ENCODE measurements around the gene TMEM131.

TMEM131 gene

GRCh38 chr2:98020992-98021713 lies 25.4 kb upstream of the TMEM131 start:
- no peak overlapping the region for H3K27ac ChIP-seq (ENCODE audit: low read length)
- H3K27me3 ChIP-seq (ENCODE audit: control insufficient read depth, insufficient read depth, low read length) = no peaks in the 10 kb centered on the region
- DNase-seq (ENCODE audit: low read depth, low spot score) = no peak
- H3K36me3 ChIP-seq (ENCODE audit: control insufficient read depth, insufficient read depth, low read length) = no peaks in the 10 kb centered on the region
- no peak overlapping the region for H3K4me3 ChIP-seq (ENCODE audit: low read length)
- no CpG with 5 or more reads among the region's 11 CpGs for WGBS (ENCODE audit: insufficient coverage, insufficient read length)
- no peaks in the 10 kb centered on the region for H3K4me1 ChIP-seq (ENCODE audit: control insufficient read depth, insufficient read depth, low read length)
- H3K9me3 ChIP-seq (ENCODE audit: control insufficient read depth, insufficient read depth, low read length) = no peaks in the 10 kb centered on the region

GRCh38 chr2:98020516-98020915 lies 24.8 kb upstream of the TMEM131 start:
- H3K27me3 ChIP-seq (ENCODE audit: control insufficient read depth, insufficient read depth, low read length) = no peaks in the 10 kb centered on the region
- H3K4me3 ChIP-seq (ENCODE audit: low read length) = no peak overlapping the region
- H3K9me3 ChIP-seq (ENCODE audit: control insufficient read depth, insufficient read depth, low read length) = no peaks in the 10 kb centered on the region
- DNase-seq (ENCODE audit: low read depth, low spot score) = no peak
- no peak overlapping the region for H3K27ac ChIP-seq (ENCODE audit: low read length)
- no peaks in the 10 kb centered on the region for H3K4me1 ChIP-seq (ENCODE audit: control insufficient read depth, insufficient read depth, low read length)
- no CpG with 5 or more reads among the region's 6 CpGs for WGBS (ENCODE audit: insufficient coverage, insufficient read length)
- no peaks in the 10 kb centered on the region for H3K36me3 ChIP-seq (ENCODE audit: control insufficient read depth, insufficient read depth, low read length)

GRCh38 chr2:98016908-98017670 lies 21.3 kb upstream of the TMEM131 start:
- no peak overlapping the region for H3K4me3 ChIP-seq (ENCODE audit: low read length)
- DNase-seq (ENCODE audit: low read depth, low spot score) = no peak
- no peaks in the 10 kb centered on the region for H3K36me3 ChIP-seq (ENCODE audit: control insufficient read depth, insufficient read depth, low read length)
- no peaks in the 10 kb centered on the region for H3K4me1 ChIP-seq (ENCODE audit: control insufficient read depth, insufficient read depth, low read length)
- WGBS (ENCODE audit: insufficient coverage, insufficient read length) = 100% methylated on average over 1 of the region's 7 CpGs
- H3K27ac ChIP-seq (ENCODE audit: low read length) = no peak overlapping the region
- no peaks in the 10 kb centered on the region for H3K9me3 ChIP-seq (ENCODE audit: control insufficient read depth, insufficient read depth, low read length)
- H3K27me3 ChIP-seq (ENCODE audit: control insufficient read depth, insufficient read depth, low read length) = no peaks in the 10 kb centered on the region

GRCh38 chr2:98015671-98016070 lies 19.9 kb upstream of the TMEM131 start:
- Histone ChIP-seq H3K4me1 (ENCODE audit: control insufficient read depth, insufficient read depth, low read length) (no peaks in the 10 kb centered on the region), H3K9me3 (ENCODE audit: control insufficient read depth, insufficient read depth, low read length) (no peaks in the 10 kb centered on the region), H3K36me3 (ENCODE audit: control insufficient read depth, insufficient read depth, low read length) (no peaks in the 10 kb centered on the region), H3K27ac (ENCODE audit: low read length) (no peak overlapping the region), H3K27me3 (ENCODE audit: control insufficient read depth, insufficient read depth, low read length) (no peaks in the 10 kb centered on the region), H3K4me3 (ENCODE audit: low read length) (no peak overlapping the region)
- no peak for DNase-seq (ENCODE audit: low read depth, low spot score)
- no CpG with 5 or more reads among the region's 1 CpG for WGBS (ENCODE audit: insufficient coverage, insufficient read length)

- Histone ChIP-seq H3K9me3 (ENCODE audit: control insufficient read depth, insufficient read depth, low read length) (no peaks in the 10 kb centered on the region), H3K36me3 (ENCODE audit: control insufficient read depth, insufficient read depth, low read length) (no peaks in the 10 kb centered on the region), H3K4me1 (ENCODE audit: control insufficient read depth, insufficient read depth, low read length) (no peaks in the 10 kb centered on the region), H3K27ac (ENCODE audit: low read length) (no peak overlapping the region), H3K4me3 (ENCODE audit: low read length) (no peak overlapping the region), H3K27me3 (ENCODE audit: control insufficient read depth, insufficient read depth, low read length) (no peaks in the 10 kb centered on the region)
- DNase-seq (ENCODE audit: low read depth, low spot score) = no peak
- WGBS (ENCODE audit: insufficient coverage, insufficient read length) = no CpG with 5 or more reads among the region's 2 CpGs
These were observed 18.6 kb upstream of the TMEM131 start for GRCh38 chr2:98014379-98014778.

- WGBS (ENCODE audit: insufficient coverage, insufficient read length) = no CpG with 5 or more reads among the region's 15 CpGs
- no peaks in the 10 kb centered on the region for H3K27me3 ChIP-seq (ENCODE audit: control insufficient read depth, insufficient read depth, low read length)
- no peak overlapping the region for H3K4me3 ChIP-seq (ENCODE audit: low read length)
- no peak overlapping the region for H3K27ac ChIP-seq (ENCODE audit: low read length)
- no peaks in the 10 kb centered on the region for H3K4me1 ChIP-seq (ENCODE audit: control insufficient read depth, insufficient read depth, low read length)
- DNase-seq (ENCODE audit: low read depth, low spot score) = no peak
- H3K36me3 ChIP-seq (ENCODE audit: control insufficient read depth, insufficient read depth, low read length) = no peaks in the 10 kb centered on the region
- H3K9me3 ChIP-seq (ENCODE audit: control insufficient read depth, insufficient read depth, low read length) = no peaks in the 10 kb centered on the region
These were observed 17.8 kb upstream of the TMEM131 start for GRCh38 chr2:98013407-98014042.

GRCh38 chr2:98012561-98012991 lies 16.8 kb upstream of the TMEM131 start:
- no CpG with 5 or more reads among the region's 3 CpGs for WGBS (ENCODE audit: insufficient coverage, insufficient read length)
- H3K4me3 ChIP-seq (ENCODE audit: low read length) = no peak overlapping the region
- H3K27me3 ChIP-seq (ENCODE audit: control insufficient read depth, insufficient read depth, low read length) = no peaks in the 10 kb centered on the region
- DNase-seq (ENCODE audit: low read depth, low spot score) = no peak
- no peaks in the 10 kb centered on the region for H3K9me3 ChIP-seq (ENCODE audit: control insufficient read depth, insufficient read depth, low read length)
- no peak overlapping the region for H3K27ac ChIP-seq (ENCODE audit: low read length)
- H3K36me3 ChIP-seq (ENCODE audit: control insufficient read depth, insufficient read depth, low read length) = no peaks in the 10 kb centered on the region
- no peaks in the 10 kb centered on the region for H3K4me1 ChIP-seq (ENCODE audit: control insufficient read depth, insufficient read depth, low read length)

GRCh38 chr2:98009887-98010760 lies 14.4 kb upstream of the TMEM131 start:
- H3K27me3 ChIP-seq (ENCODE audit: control insufficient read depth, insufficient read depth, low read length) = no peaks in the 10 kb centered on the region
- H3K4me1 ChIP-seq (ENCODE audit: control insufficient read depth, insufficient read depth, low read length) = no peaks in the 10 kb centered on the region
- DNase-seq (ENCODE audit: low read depth, low spot score) = no peak
- no peak overlapping the region for H3K27ac ChIP-seq (ENCODE audit: low read length)
- H3K36me3 ChIP-seq (ENCODE audit: control insufficient read depth, insufficient read depth, low read length) = no peaks in the 10 kb centered on the region
- WGBS (ENCODE audit: insufficient coverage, insufficient read length) = no CpG with 5 or more reads among the region's 10 CpGs
- no peak overlapping the region for H3K4me3 ChIP-seq (ENCODE audit: low read length)
- H3K9me3 ChIP-seq (ENCODE audit: control insufficient read depth, insufficient read depth, low read length) = no peaks in the 10 kb centered on the region

- no peaks in the 10 kb centered on the region for H3K27me3 ChIP-seq (ENCODE audit: control insufficient read depth, insufficient read depth, low read length)
- no peaks in the 10 kb centered on the region for H3K9me3 ChIP-seq (ENCODE audit: control insufficient read depth, insufficient read depth, low read length)
- H3K36me3 ChIP-seq (ENCODE audit: control insufficient read depth, insufficient read depth, low read length) = no peaks in the 10 kb centered on the region
- H3K4me3 ChIP-seq (ENCODE audit: low read length) = no peak overlapping the region
- H3K4me1 ChIP-seq (ENCODE audit: control insufficient read depth, insufficient read depth, low read length) = no peaks in the 10 kb centered on the region
- no CpG with 5 or more reads among the region's 3 CpGs for WGBS (ENCODE audit: insufficient coverage, insufficient read length)
- DNase-seq (ENCODE audit: low read depth, low spot score) = no peak
- H3K27ac ChIP-seq (ENCODE audit: low read length) = no peak overlapping the region
These were observed 12.7 kb upstream of the TMEM131 start for GRCh38 chr2:98008415-98008814.

- H3K27me3 ChIP-seq (ENCODE audit: control insufficient read depth, insufficient read depth, low read length) = no peaks in the 10 kb centered on the region
- no peak overlapping the region for H3K4me3 ChIP-seq (ENCODE audit: low read length)
- H3K9me3 ChIP-seq (ENCODE audit: control insufficient read depth, insufficient read depth, low read length) = no peaks in the 10 kb centered on the region
- WGBS (ENCODE audit: insufficient coverage, insufficient read length) = no CpG with 5 or more reads among the region's 11 CpGs
- no peaks in the 10 kb centered on the region for H3K4me1 ChIP-seq (ENCODE audit: control insufficient read depth, insufficient read depth, low read length)
- no peaks in the 10 kb centered on the region for H3K36me3 ChIP-seq (ENCODE audit: control insufficient read depth, insufficient read depth, low read length)
- H3K27ac ChIP-seq (ENCODE audit: low read length) = no peak overlapping the region
- no peak for DNase-seq (ENCODE audit: low read depth, low spot score)
These were observed 10.6 kb upstream of the TMEM131 start for GRCh38 chr2:98006378-98006777.

All from iPS DF 6.9 (cell line).